HCEC 1CT (cell line): ENCODE data around the gene PGBD5.

Source experiments
- DNase-seq: peaks from one replicate; pipeline ENCODE4 v3.0.0-alpha.2; 2017

Gene PGBD5

DNA sequence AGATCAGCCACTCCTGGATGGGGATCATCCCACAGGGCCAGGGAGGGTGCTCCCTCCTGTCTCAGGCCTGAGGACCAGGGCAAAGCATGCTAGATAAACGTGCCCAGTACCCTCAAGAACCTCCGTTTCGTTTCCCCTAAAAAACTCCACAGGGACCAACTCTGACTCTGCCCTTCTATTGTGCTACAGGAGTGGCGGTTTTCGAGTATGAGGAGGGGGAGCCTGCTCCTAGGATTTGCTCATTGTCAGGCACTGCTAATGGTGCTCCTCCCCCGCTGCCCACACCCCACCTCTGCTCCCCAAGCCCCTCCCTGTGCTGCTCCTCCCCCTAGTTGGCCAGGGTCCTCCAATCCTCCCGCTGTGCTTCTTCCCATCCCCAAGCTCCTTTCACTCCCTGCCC lies 32.0 kb downstream of the PGBD5 start:
- DNase-seq, result no peak

DNA sequence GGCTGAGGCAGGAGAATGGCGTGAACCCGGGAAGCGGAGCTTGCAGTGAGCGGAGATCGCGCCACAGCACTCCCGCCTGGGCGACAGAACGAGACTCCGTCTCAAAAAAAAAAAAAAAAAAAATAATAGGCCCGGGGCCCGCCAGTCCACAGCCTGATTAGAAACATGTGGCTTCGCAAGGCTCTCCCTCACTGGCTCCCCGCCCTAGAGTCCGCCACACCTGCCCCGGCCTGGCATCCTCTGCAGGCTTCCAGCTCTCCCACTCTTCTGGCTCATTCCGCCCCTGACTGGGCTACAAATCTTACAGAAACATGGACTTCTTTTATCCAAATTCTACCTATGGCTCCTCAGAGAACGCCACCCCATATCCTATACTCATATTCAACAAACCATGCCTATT lies 32.4 kb downstream of the PGBD5 start:
- DNase-seq, result no peak

DNA sequence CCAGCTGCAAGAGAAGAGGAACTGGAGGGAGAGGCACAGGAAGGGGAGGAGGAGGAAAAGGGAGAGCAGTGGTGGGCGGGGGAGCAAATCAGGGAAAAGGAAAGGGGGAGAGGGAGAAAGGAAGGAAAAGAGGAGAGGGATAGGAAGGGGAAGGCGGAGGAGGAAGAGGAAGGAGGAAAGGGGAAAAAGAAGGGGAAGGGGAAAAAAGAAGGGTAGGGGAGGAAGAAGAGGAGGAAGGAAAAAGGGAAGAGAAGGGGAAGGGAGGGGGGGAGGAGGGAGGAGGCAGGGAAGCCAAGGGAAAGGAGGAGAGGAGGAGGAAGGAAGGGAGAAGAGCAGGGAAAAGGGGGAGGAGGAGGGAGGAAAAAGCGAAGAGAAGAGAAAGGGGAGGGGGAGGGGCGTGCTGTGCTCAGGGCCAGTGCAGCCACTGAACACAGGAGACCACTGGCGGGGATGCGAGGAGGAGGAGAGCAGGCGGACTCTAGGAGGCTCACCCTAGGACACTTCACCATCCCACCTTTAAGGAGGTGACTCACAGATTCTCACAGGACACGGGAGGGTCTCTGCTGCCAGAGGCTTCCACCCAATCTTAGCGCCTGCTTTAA lies 33.1 kb downstream of the PGBD5 start:
- no peak for DNase-seq

DNA sequence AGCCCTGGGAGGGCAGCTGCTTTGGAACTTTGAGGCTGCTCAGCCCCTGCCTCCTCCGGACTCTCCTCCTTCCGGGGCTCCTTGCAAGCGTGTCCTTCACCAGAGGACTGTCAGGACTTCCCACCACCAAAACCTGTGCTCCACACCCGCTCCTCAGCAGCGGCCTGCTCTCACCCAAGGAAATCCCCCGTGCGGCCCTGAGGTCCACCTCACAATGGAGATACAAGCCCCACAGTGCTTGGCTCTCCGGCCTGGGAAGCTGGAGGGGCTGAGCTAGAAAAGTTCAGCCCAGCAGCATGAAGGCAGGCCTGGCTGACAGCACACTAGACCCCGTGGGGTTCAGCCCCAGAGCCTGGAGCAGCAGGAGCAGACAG lies 33.6 kb downstream of the PGBD5 start:
- DNase-seq, result no peak

DNA sequence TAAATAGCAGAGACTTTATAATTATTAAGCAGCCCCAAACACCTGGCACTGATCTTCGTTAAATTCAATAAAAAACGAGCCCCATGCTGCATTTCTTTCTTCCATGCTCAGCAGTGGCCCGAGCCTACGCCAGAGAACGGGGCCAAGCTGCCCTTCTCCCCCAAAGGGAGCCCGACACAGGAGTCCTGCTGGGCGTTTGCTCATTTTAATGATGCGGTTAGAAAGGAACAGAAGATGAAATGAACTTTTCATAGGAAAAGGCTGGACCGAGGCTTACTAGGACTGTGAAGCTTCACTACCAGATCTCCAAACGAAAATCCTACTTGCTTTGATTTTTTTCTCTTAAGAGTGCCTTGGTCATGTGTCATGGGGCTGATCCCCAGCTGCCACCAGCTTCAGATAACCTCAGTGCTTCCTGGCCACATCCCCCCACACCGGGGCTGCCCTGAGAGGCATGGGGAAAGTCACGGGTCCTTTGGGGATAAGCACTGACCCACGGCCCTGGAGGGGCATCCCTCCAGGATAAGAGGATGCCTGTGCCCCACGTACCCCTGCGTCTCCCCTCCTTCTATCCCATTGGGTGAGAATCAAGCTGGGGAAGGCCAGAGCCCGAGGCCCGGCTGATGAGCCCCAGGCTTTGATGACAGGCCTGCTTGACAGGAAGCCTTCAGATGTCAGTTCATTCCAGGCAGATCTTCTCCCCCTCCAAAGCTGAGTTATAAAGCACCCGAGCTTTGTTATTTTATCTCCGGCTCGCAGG lies 34.2 kb downstream of the PGBD5 start:
- no peak for DNase-seq

DNA sequence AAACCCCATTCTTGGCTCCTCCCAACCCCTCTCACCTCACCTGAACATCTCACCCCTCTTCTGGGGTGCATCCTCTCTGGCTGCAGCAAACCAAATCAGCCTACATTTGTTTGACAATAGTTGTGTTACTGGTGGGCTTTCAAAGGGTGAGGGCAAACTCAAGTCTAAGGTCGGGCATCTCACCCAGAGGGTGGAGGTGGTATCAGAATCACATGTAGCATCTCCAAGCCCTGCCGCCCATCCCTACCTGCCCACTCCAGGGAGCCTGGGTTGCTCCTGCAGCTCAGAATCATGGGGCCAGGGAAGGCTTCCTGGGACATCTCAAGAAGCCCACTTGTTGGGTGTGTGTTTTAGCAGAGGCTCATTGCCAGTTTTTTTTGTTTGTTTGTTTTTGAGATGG lies 35.8 kb downstream of the PGBD5 start:
- DNase-seq, result no peak

DNA sequence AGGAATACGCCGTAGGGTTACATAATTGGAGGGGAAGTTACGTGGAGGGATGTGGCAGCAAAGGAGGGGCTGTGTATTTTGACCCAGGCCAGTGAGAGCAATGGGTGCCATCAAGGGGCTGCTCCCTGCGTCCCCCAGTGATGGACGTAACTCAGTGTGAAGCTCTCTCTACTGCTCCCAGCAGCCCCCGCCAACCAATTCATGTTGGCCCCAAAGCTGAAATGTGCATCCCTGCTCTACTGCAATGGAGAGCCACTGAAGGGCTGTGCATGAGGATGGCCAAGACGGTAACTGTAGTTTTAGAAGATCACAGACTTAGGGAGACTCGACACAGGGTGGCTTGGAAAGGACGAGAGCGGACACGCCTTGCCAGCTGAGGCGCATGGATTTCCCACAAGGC lies 38.3 kb downstream of the PGBD5 start:
- no peak for DNase-seq

DNA sequence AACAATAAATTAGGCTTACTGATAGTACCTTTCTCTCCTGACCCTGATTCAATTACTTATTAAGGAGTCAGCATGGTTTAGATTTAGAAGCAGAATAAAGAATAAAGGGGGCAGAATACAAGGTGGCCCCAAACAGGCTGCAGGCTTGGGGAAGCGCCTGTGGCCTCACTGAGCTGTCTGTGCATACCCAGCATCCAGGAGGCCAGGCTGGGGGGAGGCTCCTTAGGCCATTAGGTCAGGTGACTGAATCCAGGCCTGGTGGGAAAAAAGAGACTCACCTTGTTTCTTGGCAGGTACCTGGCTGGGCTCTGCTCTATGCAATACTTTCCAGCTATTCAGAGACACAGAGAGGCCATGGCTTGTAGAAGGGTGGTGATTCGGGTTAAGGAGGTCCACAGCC lies 38.8 kb downstream of the PGBD5 start:
- no peak for DNase-seq

DNA sequence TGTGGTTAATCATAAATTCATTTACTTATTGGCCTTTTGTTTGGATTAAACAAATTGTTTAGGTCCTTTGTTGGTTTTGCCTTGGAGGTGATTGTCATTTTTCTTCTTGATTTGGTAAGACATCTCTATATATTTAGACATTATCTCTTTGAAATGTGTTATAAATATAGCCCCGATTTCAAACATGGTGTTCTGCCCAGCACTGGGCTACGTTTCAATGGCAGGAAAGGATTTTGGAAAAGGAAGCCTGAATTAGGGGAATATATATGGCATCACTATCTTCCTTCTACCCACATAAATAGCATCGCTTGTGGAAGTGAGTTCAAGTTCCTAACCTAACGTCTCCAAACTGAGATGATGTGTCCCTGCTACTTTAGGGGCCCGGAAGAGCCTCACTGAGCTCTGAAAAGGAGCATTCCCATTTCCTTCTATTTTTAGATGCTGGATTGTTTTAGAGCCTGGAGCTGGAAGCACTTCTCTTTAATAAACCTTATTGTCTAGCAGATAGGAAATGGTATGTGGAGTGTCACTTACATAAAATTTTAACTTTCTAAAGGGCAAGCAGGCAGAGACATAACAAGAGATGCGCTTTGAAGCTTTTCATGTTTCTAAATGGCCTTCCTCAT lies 39.4 kb downstream of the PGBD5 start:
- DNase-seq, result no peak

DNA sequence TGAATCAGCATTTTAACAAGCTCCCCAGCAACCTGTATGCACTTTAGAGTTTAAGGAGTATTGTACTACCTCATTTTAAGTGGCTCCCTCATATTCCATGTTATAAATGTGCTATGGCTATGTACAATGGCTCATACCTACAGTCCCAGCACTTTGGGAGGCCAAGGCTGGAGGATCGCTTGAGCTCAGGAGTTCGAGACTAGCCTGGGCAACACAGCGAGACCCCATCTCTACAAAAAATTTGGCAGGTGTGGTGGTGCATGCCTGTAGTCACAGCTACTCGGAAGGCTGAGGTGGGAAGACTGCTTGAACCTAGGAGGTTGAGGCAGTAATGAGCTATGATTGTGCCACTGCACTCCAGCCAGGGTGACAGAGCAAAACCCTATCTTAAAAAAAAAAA lies 40.2 kb downstream of the PGBD5 start:
- no peak for DNase-seq

DNA sequence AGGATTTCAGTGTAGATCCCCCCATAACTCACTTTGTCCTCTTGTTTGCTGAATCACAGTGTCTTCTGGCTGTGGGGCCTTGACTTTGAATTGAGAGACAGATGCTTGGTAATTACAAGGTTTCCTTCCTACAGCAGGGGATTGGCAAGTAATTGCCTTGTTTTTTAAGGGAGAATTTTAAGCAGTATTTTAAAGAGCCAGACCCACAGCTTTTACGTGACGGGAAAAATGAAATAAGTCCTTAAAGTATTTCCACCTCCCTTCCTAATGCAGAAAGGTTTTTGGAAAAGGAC lies 41.0 kb downstream of the PGBD5 start:
- DNase-seq, result no peak

DNA sequence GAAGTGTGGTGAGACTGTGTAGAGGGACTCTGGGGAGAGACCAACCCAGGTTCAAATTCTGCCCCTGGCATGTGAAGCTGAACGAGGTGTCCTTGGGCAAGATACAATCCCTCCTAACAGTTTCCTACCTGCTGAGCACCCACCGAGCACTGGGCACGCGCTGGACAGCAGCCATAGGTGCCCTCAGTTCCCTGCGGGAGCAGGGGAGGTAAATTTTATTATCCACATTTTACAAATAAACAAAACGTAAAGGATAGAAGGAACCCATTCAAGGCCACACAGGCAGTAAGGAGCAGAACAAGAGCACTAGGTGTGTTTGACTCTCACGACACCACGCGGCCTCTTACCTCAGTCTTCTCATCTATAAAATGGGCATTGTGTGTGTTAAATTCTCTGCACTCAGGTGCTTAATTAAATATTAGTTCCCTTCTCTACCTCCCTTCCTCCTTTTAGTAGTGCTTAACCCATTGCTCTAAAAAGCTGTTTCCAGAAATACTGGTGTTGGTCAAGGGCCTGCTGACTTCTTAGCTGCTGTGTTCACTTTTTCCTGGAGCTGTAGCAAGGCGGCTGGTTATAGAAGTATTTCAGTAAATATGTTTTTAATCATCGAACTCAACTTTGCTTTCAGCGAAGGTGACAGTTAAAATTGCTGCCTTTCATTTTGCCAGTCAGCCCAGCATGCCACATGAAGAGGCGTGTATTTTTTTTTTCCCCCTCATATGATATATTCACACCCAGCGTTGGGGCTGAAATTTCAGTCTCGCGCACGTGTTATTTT lies 41.6 kb downstream of the PGBD5 start:
- no peak for DNase-seq

DNA sequence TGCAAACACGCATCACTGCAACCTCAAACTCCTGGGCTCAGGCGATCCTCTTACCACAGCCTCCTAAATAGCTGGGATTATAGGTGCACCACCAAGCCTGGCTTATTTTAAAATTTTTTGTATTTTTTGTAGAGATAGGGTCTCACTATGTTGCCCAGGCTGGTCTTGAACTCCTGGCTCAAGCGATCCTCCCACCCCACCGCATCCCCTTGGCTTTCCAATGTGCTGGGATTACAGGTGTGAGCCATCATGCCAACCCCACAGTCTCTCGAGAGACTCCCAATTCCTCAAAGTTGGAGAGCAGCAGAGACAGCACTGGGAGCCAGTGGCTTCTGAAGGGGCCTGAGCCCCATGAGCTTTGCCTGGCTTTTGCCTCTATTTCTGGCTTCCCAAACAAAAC lies 42.7 kb downstream of the PGBD5 start:
- DNase-seq, result no peak

DNA sequence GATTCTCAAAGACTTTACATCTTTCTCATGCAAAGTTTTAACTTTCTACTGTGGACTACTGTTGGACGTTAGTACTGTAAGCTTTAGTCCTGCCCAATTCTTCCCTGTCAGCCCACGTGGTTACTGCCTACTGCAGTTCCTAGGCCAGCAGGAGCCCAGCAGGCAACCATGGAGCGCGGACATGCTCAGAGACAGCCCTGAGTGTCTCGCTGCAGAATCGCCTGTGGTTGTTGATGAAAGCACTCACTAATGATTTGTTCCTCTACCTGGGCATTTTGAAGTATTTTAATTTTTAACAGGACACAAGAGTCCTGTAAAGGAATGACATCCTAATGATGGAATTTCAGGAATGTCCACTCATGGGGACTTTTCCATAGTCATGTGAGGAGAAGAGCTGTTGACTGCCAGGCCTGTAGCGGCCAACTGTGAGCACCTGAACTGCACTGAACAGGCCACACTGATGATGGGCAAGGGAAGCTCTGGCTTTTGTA lies 44.1 kb downstream of the PGBD5 start:
- no peak for DNase-seq

DNA sequence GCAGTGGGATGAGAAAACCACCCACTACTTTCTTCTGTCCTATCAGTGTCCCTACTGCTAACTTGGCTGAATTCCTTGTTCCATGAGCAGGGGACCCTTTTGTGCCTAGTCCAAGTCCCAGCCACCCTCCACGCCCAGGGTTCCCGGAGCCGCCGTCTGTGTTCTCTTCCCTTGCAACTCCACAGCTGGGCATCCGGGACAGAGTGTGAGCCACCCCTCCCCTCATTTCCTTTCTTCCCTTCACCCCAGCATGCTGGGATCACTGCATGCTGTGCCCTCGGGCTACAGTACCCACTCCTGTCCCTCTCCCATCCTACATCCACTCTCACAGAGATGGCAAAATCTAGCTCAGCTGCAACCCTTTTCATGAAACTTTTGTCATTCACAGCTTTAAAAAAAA lies 44.5 kb downstream of the PGBD5 start:
- no peak for DNase-seq

DNA sequence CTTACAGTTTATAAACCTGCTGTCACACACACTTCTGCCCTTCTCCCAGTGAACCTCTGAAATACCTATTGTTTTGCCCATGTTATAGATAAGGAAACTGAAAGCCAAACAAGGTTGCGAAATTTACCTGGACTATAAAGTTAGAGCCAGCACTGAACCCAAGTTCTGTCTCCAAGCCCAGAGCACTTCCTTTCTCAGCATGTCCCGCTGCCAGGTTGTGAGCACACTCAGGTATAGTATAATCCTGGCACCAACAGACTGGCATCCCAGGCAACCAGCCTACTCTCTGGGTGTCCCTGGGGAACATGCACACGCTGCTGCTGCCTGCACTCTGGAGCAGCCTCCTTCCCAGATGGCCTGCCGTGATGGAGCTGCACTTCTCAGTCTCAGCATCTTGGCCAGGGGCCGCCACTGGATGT lies 45.1 kb downstream of the PGBD5 start:
- no peak for DNase-seq

DNA sequence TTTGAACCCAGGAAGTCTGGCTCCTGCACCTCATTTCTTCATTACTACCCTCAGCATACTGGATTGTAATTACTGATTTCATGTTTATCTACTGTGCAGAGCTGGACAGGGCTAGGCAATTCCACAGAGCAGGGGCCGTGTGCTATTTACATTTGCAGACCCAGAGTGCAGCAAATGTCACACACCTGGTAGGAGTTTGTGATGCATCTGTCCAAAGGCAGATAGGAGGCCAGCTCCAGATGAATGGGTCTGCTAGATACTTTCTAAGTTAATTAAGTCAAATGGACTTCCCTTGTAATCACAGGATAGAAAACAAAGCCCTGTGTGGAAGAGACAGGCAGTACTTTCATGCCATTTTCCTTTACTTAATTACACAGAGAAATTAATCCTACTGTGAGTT lies 46.2 kb downstream of the PGBD5 start:
- no peak for DNase-seq

DNA sequence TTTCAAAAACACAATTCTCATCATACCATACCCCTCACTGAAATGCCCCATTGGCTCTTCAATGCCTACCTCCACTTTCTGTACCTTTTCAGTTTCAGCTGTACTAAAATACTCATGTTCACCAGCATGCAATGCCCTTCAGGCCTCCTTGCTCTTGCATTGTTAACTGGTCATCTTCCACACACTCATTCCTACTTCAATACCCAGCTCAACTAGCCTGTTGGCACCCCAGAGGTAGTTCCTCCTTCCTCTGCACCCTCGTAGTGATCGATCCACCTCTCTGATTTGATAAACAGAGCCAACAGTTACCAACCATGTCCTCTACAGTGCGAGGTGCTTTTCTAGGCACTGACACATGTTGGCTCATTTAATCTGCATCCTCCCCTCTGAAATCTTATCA lies 46.7 kb downstream of the PGBD5 start:
- no peak for DNase-seq

DNA sequence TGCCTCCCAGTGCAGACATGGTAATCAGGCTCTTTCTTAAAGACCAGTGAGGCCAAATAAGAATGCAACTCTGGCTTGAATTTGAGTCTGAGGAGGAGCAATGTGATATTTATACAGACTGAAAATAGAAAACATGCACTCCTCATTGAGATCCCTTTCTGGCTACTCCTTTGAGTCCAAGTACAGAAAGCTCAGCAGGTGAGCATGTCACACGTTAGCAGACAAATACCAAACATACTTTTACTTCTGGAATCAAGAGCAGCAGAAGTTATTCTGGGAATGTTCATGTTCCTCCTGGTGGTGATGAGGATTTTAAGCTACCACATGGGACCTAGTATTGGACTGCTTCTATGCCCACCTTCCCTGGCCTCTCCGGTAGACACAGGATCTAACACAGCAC lies 48.3 kb downstream of the PGBD5 start:
- DNase-seq, result no peak

DNA sequence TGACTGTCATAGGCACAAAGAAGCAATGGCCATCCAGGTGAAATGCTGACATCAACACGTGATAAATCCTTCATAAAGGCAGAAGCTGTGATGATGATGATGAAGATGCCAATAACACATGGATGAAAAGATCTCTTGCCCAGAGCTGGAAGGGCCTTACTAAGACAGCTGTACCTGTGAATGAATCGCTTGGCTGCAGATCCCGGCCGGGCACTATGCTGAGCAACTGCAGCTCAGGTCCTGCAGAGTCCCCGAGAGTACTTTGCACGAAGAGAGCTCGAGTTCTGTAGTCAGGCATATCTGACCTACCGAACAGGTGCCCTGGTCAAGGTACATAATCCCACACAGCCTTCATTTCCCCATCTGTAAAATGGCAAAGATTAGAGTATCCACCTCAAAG lies 48.8 kb downstream of the PGBD5 start:
- DNase-seq, result no peak

DNA sequence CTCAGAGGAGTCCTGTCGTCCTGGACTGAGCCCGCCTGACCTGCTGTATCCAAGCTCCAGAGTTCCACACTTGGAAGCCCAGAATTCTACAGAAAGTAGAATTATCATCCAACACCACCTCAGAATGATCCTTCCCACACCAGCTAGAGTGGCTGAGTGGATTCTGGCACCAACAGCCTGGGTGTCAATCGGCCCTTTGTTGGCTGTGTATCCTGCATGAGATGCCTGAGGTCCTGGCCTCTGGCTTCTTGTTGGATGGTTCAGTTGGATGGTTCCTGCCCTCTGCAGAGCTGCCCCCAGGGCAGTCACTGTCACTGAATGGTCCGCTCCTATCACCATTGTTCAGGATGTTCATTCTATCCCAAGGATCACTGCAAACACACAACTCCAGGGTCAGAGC lies 49.8 kb downstream of the PGBD5 start:
- DNase-seq, result no peak

DNA sequence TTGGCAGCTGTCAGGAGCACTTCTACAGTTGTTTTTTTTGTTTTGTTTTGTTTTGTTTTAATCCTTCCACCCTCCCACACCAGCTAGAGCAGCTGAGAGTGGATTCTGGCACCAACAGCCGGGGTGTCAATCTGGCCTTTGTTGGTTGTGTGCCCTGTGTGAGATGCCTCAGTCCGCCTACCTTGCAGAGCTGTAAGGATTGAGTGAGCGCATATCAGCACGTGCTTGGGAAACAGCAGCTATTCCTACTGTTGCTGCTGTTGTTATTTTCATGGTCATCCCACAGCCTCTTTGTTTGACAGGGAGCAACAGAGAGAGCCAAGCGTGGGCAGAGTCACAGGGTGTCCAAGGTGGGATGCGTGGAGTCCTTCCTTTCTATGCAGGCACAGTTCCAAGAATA lies 50.4 kb downstream of the PGBD5 start:
- no peak for DNase-seq

DNA sequence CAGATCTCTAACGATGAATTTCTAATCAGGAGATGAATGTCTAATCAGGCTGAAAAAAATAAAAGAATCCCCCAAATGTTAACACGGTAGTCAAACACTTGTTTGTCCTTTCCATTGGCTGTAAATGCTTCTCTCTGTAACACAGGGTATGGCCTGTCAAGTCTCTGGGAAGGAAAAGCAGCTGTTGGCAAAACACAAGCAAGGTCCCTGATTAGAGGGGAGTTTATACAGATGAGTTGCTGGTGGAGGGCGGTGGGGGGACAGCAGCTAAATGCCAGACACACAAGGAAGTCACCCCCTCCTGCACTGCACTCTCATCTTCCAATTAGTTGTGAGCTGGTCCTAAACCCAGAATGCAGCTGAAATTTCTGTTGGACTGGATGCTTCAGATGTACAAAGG lies 51.0 kb downstream of the PGBD5 start:
- DNase-seq, result no peak
